ENCODE results near the gene SLC12A3. TPM values are rescaled to one million over a fixed set of nuclear protein-coding genes. Genes with fewer than 3 reads are reported as not detected.

The SLC12A3 gene
- total RNA-seq, 2 donors from 2014 or later: not detected

DNA sequence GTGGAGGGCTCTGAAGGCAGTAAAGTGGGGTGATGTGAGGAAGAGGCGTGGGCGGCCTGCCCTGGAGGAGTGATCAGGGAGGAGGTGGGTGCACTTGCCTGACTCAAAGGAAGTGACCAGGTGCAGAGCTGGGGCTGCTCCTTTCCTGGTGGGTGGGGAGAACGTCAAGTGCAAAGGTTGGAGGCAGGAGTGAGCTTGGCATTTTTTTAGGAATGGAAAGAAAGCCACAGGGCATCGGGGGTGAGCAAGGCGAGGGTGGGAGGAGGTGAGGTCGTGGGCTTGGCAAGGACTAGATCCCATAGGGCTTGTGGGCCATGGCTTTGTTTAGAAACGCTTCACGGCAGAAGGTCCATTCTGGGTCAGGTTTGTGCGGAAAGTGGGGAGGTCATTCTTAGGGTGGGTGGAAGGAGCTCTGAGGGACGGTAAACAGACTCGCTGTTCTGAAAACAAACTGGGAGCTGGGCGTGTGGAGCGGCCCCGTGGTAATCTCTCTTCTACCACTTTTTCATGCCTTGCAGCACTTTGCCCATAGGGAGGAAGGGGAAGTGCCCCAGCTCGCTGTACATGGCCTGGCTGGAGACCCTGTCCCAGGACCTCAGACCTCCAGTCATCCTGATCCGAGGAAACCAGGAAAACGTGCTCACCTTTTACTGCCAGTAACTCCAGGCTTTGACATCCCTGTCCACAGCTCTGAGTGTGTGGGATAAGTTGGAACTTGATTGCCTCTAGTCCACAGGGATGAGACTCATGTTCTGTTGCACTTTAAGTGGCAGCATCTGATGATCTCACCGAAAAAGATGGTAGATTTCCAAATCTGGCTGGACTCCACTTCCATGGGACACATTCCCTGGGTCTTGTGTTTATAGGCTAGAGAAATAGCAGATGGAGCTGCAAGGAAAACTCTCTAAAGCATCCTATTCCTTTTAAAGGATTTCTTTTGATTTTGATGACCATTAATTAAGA is 48.0 kb downstream of the SLC12A3 start:
- Mint-ChIP-seq H3K4me3 (no peak overlapping the region), H3K9me3 (no peaks in the 10 kb centered on the region), H3K36me3 (ENCODE audit: insufficient read depth in 2 of 2) (no peaks in the 10 kb centered on the region), H3K27me3 (ENCODE audit: low read depth) (peaks cover 7% of the 10 kb centered on the region), H3K27ac (no peak overlapping the region), H3K4me1 (ENCODE audit: low read depth) (peaks cover 59% of the 10 kb centered on the region)
- no peak for ATAC-seq (replicated peaks in 1 of 2)
- DNase-seq: no peak

DNA sequence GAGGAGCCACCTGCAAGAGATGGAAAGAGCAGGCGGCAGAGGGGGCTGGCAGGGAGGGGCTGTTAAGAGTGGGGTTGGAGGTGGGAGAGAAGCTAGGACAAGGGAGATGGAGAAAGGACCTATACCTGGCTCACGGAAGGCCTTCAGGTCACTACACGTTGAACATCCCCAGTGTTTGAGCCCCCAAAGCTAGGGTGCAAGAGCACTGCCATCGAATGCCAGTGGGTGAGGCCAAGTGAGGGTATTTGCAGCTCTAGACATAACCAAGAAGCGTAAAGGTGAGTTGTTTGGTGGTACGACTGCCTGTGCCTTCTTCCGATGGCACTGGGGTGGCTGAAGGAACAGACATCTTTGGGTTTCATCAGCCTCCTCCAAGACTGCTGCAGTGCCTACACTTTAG is 49.9 kb downstream of the SLC12A3 start:
- Mint-ChIP-seq H3K4me1 (ENCODE audit: low read depth) (peaks cover 66% of the 10 kb centered on the region), H3K27me3 (ENCODE audit: low read depth) (peaks cover 7% of the 10 kb centered on the region), H3K4me3 (no peak overlapping the region), H3K36me3 (ENCODE audit: insufficient read depth in 2 of 2) (no peaks in the 10 kb centered on the region), H3K27ac (no peak overlapping the region), H3K9me3 (no peaks in the 10 kb centered on the region)
- DNase-seq (no peak), ATAC-seq (replicated peaks in 1 of 2) (no peak)

DNA sequence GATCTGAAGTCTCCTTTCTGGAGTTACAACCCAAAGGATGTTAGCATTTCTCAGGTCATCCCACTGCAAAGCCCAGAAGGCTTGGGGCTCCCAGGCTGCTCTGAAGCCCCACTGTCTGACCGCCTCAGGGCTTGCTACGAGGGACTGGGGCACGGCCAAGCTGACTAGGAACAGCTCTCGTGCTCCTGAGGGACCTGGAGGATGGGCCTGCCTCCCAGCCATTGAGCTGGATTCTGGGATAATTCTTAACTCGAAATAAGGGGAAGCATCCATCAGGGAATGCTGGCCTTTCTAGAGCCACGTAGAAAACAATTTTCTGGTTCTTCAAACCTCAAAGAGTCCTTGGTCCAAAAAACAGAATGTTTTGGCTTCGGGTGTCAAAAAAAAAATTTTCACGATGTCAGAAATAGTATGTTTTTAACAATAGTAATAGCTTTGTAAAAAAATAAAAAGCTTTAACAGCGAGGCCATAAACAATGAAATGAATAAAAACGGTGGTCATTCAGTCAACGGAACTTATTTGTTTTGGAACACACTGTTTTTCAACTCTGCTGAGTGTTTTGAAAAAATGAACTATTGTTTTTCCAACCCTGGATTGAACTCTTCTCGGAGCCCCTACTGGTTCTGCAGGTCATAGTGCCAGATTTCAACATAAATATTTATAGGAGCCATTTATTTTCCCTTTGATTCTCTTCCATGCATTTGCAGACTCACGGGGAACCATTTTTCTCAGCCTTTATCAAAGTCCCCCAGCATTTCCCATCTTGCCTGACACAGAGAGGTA is 50.5 kb downstream of the SLC12A3 start:
- no peak overlapping the region for H3K27ac Mint-ChIP-seq
- no peak overlapping the region for H3K4me3 Mint-ChIP-seq
- no peaks in the 10 kb centered on the region for H3K36me3 Mint-ChIP-seq (ENCODE audit: insufficient read depth in 2 of 2)
- H3K9me3 Mint-ChIP-seq: no peaks in the 10 kb centered on the region
- DNase-seq (no peak), ATAC-seq (replicated peaks in 1 of 2) (no peak)
- H3K27me3 Mint-ChIP-seq (ENCODE audit: low read depth): peaks cover 7% of the 10 kb centered on the region
- peaks cover 60% of the 10 kb centered on the region for H3K4me1 Mint-ChIP-seq (ENCODE audit: low read depth)

GRCh38 chr16:56916571-56917403 is 51.8 kb downstream of the SLC12A3 start:
- peaks cover 47% of the 10 kb centered on the region for H3K4me1 Mint-ChIP-seq (ENCODE audit: low read depth)
- peak overlapping the region; percentile 32 to 81 for H3K4me3 Mint-ChIP-seq
- peak overlapping the region; percentile 94 for H3K27ac Mint-ChIP-seq
- ATAC-seq (replicated peaks in 1 of 2): peak; percentile 77 to 80
- DNase-seq: peak in 1 of 2 donors; percentile 39
- peaks cover 7% of the 10 kb centered on the region for H3K27me3 Mint-ChIP-seq (ENCODE audit: low read depth)
- H3K9me3 Mint-ChIP-seq: no peaks in the 10 kb centered on the region
- H3K36me3 Mint-ChIP-seq (ENCODE audit: insufficient read depth in 2 of 2): no peaks in the 10 kb centered on the region

DNA sequence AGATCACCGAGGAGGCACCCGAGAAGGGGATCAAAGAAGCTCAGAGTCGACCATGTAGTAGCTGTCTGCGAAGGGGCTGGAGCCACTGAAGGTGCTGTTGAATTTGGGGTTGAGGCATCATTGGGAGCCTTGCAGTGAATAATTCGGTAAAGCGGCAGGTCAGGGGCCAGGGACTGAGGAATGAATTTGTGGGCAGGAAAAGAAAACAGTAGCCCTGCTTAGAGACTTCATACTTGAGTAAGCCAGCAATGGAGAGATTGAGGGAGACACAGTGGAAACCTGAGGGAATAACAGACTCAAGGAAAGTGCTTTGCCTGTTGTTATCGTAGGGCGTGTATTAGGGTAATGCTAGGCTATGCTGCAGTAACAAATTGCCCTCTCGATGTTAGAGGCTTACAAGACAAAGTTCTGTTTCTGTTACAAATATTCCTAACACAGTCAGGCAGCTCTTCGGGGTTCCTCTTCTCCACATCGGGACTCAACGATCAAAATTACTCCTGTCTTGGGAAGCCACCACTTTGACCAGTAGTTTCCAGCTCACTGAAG is 53.5 kb downstream of the SLC12A3 start:
- ATAC-seq (replicated peaks in 1 of 2) (no peak), DNase-seq (no peak)
- Mint-ChIP-seq H3K27me3 (ENCODE audit: low read depth) (peaks cover 7% of the 10 kb centered on the region), H3K4me1 (ENCODE audit: low read depth) (peaks cover 36% of the 10 kb centered on the region), H3K36me3 (ENCODE audit: insufficient read depth in 2 of 2) (no peaks in the 10 kb centered on the region), H3K27ac (no peak overlapping the region), H3K4me3 (no peak overlapping the region), H3K9me3 (no peaks in the 10 kb centered on the region)

- Mint-ChIP-seq H3K27ac (no peak overlapping the region), H3K4me3 (no peak overlapping the region), H3K4me1 (ENCODE audit: low read depth) (peaks cover 44% of the 10 kb centered on the region), H3K27me3 (ENCODE audit: low read depth) (peaks cover 5% of the 10 kb centered on the region), H3K36me3 (ENCODE audit: insufficient read depth in 2 of 2) (no peaks in the 10 kb centered on the region), H3K9me3 (no peaks in the 10 kb centered on the region)
- no peak for DNase-seq
- peak in 1 of 2 donors; percentile 34 for ATAC-seq (replicated peaks in 1 of 2)
Measured at GRCh38 chr16:56919099-56919800, 54.2 kb downstream of the SLC12A3 start.

- ATAC-seq (replicated peaks in 1 of 2) (no peak), DNase-seq (no peak)
- Mint-ChIP-seq H3K36me3 (ENCODE audit: insufficient read depth in 2 of 2) (no peaks in the 10 kb centered on the region), H3K27ac (no peak overlapping the region), H3K4me3 (no peak overlapping the region), H3K27me3 (ENCODE audit: low read depth) (no peaks in the 10 kb centered on the region), H3K4me1 (ENCODE audit: low read depth) (peaks cover 36% of the 10 kb centered on the region), H3K9me3 (no peaks in the 10 kb centered on the region)
Measured at GRCh38 chr16:56921571-56921970, 56.6 kb downstream of the SLC12A3 start.

DNA sequence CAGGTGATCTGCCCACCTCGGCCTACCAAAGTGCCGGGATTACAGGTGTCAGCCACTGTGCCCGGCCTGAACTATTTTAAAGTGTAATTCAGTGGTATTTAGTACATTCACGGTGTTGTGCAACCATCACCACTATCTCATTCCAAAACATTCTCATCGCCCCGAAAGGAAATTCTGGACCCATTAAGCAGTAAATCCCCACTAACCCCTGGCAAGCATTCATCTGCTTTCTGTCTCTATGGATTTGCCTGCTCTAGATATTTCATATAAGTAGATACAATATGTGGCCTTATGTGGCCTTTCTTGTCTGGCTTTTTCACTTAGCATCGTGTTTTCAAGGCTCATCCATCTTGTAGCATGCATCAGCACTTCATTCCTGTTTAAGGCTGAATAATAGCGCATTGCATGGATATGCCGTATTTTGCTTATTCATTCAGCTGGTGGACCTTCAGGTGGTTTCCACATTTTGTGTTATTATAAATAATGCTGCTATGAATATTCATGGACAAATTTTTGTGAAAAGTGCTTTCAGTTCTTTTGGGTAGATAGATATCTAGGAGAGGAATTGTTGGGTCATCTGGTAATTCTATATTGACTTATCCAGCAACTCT is 58.6 kb downstream of the SLC12A3 start:
- no peak for ATAC-seq (replicated peaks in 1 of 2)
- Mint-ChIP-seq H3K4me1 (ENCODE audit: low read depth) (peaks cover 17% of the 10 kb centered on the region), H3K9me3 (no peaks in the 10 kb centered on the region), H3K4me3 (no peak overlapping the region), H3K36me3 (ENCODE audit: insufficient read depth in 2 of 2) (peaks cover 0 to 2% of the 10 kb centered on the region in 2 donors), H3K27me3 (ENCODE audit: low read depth) (no peaks in the 10 kb centered on the region), H3K27ac (no peak overlapping the region)
- no peak for DNase-seq

DNA sequence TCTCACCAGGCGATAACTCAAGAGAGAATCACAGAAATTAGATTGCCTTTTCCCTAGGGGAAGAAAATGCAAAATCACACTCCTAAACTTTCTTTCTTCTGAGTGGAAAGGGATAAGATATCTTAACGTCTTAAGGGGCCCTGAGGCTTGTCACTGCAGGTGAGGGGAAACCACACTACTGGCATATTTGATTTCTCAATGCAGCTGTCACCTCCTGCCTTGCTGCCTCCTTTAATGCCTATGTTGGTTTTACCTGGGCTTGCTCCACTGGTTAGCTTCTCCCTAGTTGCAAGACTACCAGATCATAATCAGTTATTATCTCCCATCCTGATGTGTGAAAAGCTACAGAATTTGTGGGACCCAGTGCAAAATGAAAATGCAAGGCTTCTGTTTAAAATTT is 62.5 kb downstream of the SLC12A3 start:
- peaks cover 23% of the 10 kb centered on the region for H3K4me1 Mint-ChIP-seq (ENCODE audit: low read depth)
- no peak overlapping the region for H3K27ac Mint-ChIP-seq
- H3K4me3 Mint-ChIP-seq: no peak overlapping the region
- no peak for ATAC-seq (replicated peaks in 1 of 2)
- no peaks in the 10 kb centered on the region for H3K9me3 Mint-ChIP-seq
- peaks cover 2 to 3% of the 10 kb centered on the region in 2 donors for H3K36me3 Mint-ChIP-seq (ENCODE audit: insufficient read depth in 2 of 2)
- no peaks in the 10 kb centered on the region for H3K27me3 Mint-ChIP-seq (ENCODE audit: low read depth)
- DNase-seq: no peak

DNA sequence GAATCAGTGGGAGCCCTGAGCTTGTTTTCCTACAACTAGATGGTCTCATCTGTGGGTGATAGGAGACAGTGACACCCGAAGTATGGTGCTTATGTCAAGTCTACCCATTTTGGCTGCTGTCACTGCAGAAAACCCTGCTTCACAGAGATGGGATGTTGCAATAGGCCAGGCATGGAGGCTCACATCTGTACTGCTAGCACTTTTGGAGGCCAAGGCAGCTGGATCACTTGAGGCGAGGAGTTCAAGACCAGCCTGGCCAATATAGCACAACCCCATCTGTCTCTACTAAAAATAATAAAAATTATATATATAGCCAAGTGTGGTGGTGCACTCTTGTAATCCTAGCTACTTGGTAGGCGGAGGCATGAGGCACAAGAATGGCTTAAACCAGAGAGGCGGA is 64.6 kb downstream of the SLC12A3 start:
- ATAC-seq (replicated peaks in 1 of 2) (no peak), DNase-seq (no peak)
- Mint-ChIP-seq H3K27me3 (ENCODE audit: low read depth) (no peaks in the 10 kb centered on the region), H3K4me1 (ENCODE audit: low read depth) (peaks cover 14% of the 10 kb centered on the region), H3K27ac (no peak overlapping the region), H3K9me3 (no peaks in the 10 kb centered on the region), H3K4me3 (no peak overlapping the region), H3K36me3 (ENCODE audit: insufficient read depth in 2 of 2) (peaks cover 15 to 23% of the 10 kb centered on the region in 2 donors)

- DNase-seq: no peak
- Mint-ChIP-seq H3K36me3 (ENCODE audit: insufficient read depth in 2 of 2) (peaks cover 25 to 33% of the 10 kb centered on the region in 2 donors), H3K4me1 (ENCODE audit: low read depth) (peaks cover 24% of the 10 kb centered on the region), H3K27ac (peak overlapping the region; percentile 97), H3K4me3 (peak overlapping the region; percentile 99 to 100), H3K27me3 (ENCODE audit: low read depth) (no peaks in the 10 kb centered on the region), H3K9me3 (no peaks in the 10 kb centered on the region)
- ATAC-seq (replicated peaks in 1 of 2): no peak
Measured at GRCh38 chr16:56930486-56931270, 65.7 kb downstream of the SLC12A3 start.
